Cardiac fibroblast (primary cell): Measurements from ENCODE around the gene PRKCA.
"Not testable (repeated sequence)": the region's sequence is repeated elsewhere in the genome, so short reads cannot be mapped to it uniquely, and the experiment has no call there.

Experiments
- DNase-seq, 2 donors: peaks; one replicate each; pipeline versions ENCODE4 v3.0.0 to v3.0.0-alpha.2; 2010; ENCODE audit warnings: low read depth in 2 of 2
- H3K4me3 ChIP-seq, 2 donors: replicated peaks in 1 of 2; 1 replicate in 1 of 2; 2 replicates in 1 of 2; pipeline ENCODE4 v1.5.1; 2011; ENCODE audit warnings: low read depth in 2 of 2, low read length in 2 of 2, mild to moderate bottlenecking in 2 of 2, moderate library complexity in 1 of 2
- CTCF ChIP-seq: IDR thresholded peaks from one replicate; pipeline ENCODE4 v1.5.1; 2011; ENCODE audit warnings: low read depth, mild to moderate bottlenecking, low read length, inconsistent platforms

The PRKCA gene

GRCh38 chr17:66319226-66319625, 16.8 kb downstream of the PRKCA start:
- TF ChIP-seq CTCF = no peak
- no peak overlapping the region for H3K4me3 ChIP-seq
- DNase-seq = no peak

- H3K4me3 ChIP-seq = no peak overlapping the region
- no peak for DNase-seq
- no peak for TF ChIP-seq CTCF
Observed at GRCh38 chr17:66322764-66323163, 20.4 kb downstream of the PRKCA start.

- DNase-seq, H3K4me3 ChIP-seq: not testable (repeated sequence)
Observed at GRCh38 chr17:66324381-66325004, 22.1 kb downstream of the PRKCA start.

GRCh38 chr17:66326476-66327047, 24.1 kb downstream of the PRKCA start:
- DNase-seq = no peak

GRCh38 chr17:66330646-66331037, 28.2 kb downstream of the PRKCA start:
- no peak for TF ChIP-seq CTCF
- no peak for DNase-seq
- H3K4me3 ChIP-seq = no peak overlapping the region

More at GRCh38 chr17:66326476-66327047, 24.1 kb downstream of the PRKCA start:
- H3K4me3 ChIP-seq = no peak overlapping the region
- no peak for TF ChIP-seq CTCF

GRCh38 chr17:66331038-66331816, 28.8 kb downstream of the PRKCA start:
- no peak overlapping the region for H3K4me3 ChIP-seq
- peak in 1 of 2 donors; percentile 45 for DNase-seq
- TF ChIP-seq CTCF = no peak

GRCh38 chr17:66335797-66336196, 33.4 kb downstream of the PRKCA start:
- H3K4me3 ChIP-seq = no peak overlapping the region
- TF ChIP-seq CTCF = no peak
- DNase-seq = no peak
